AG09319 (cell line): ENCODE measurements around the gene MACROH2A1.

ENCODE experiments used
- DNase-seq: peaks from one replicate; pipeline ENCODE4 v3.0.0-alpha.2; 2010; ENCODE audit warnings: low read depth; ENCODE audit errors: extremely low read depth
- TF ChIP-seq, protein P1 (sequence below): IDR thresholded peaks from 2 replicates; pipeline ENCODE4 v1.5.1; 2011; ENCODE audit warnings: low read depth, mild to moderate bottlenecking, inconsistent platforms, low read length, moderate library complexity

MACROH2A1 gene

DNA sequence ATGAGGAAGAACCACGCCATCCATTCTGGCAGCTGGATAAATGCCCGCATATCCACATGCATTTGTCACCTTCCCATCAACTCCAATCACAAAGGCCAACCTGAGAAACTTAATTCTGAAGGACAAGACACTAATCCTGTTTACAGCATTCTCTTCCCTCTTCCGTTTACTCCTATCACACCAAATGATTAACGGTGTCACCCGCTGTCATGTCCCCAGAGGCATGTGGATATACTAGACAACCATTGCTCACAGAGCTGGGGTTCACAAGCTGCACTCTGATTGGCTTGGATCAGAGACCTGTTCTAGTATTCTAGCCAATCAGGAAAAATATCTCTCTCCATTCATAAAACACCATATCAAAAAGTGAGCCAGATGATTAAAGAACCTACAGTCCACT is 3.6 kb downstream of the MACROH2A1 start:
- DNase-seq = no peak
- TF ChIP-seq, protein P1, sequence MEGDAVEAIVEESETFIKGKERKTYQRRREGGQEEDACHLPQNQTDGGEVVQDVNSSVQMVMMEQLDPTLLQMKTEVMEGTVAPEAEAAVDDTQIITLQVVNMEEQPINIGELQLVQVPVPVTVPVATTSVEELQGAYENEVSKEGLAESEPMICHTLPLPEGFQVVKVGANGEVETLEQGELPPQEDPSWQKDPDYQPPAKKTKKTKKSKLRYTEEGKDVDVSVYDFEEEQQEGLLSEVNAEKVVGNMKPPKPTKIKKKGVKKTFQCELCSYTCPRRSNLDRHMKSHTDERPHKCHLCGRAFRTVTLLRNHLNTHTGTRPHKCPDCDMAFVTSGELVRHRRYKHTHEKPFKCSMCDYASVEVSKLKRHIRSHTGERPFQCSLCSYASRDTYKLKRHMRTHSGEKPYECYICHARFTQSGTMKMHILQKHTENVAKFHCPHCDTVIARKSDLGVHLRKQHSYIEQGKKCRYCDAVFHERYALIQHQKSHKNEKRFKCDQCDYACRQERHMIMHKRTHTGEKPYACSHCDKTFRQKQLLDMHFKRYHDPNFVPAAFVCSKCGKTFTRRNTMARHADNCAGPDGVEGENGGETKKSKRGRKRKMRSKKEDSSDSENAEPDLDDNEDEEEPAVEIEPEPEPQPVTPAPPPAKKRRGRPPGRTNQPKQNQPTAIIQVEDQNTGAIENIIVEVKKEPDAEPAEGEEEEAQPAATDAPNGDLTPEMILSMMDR = no peak

DNA sequence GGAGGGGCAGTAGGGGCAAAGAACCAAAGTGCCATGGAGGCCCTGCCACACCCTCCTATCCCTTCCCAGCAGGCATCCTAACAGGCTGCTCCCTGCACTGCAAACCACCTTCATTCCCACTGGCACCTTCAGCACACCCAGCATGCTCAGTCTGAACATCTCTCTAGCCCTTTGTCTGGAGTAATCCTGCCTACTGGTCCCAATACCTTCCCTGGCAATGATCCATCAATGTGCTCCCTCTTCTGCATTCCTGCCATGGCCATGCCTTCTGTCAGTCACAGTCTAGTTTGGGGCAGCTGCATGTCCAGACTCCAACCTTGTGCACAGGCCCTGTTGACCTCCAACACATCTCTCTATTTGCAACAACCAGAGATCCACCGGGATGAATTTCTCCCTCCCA is 4.9 kb downstream of the MACROH2A1 start:
- TF ChIP-seq, protein P1 = no peak
- no peak for DNase-seq

DNA sequence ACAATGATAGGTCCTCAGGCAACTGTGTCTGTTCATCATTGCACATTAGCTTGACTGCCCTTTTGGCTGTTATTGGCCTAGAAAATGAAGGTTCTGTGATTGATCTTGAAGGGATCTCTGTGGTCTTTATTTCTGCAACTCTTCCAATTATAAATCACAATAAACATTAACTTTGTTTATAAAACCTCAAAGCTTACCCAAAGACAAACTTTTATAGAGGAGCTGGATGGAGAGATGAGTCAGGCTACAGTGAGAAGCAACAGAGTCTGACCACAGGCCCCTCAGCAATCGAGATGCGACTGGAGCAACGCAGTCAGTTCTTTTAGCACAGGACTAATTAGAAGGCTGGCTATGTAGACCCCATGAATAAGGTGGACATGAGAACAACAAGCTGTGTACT is 5.3 kb downstream of the MACROH2A1 start:
- no peak for DNase-seq
- TF ChIP-seq, protein P1 = no peak

DNA sequence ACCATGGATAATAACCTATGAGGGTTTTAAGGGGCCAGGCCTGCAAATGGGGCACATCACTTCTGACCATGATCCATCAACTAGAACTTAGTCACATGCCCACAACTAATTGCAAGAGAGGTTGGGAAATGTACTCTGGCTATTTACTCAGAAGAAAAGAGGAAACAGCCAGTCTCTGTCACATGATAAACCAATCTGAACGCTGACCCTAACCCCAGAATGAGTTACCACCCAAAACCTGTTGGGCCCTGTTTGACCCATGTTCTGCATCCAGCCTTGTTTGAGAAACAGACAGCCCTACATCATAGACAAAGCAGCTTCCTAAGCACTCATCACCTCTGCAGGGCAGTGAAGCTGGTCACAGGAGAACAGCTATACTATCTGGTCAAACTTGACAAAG is 5.8 kb downstream of the MACROH2A1 start:
- TF ChIP-seq, protein P1 = no peak
- DNase-seq = no peak

DNA sequence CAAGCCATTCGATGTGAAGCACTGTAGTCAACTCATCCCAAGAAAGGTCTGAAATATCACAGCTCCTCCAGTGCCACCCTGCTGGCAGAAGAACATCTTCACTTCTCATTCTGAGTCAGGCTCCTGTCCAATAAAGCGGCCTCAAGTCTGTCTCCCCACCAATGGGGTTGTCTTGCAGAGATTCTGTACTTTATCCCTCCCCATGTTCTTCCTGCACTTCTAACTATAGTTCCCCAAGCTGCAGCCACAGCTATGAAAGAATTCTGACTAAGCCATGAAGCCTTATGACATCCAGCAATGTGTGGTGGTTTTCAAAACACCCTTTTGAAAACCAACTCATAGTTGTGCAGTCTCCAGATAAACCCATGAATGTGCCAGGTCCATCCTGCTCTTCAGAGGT is 6.8 kb downstream of the MACROH2A1 start:
- TF ChIP-seq, protein P1 = no peak
- DNase-seq = no peak

DNA sequence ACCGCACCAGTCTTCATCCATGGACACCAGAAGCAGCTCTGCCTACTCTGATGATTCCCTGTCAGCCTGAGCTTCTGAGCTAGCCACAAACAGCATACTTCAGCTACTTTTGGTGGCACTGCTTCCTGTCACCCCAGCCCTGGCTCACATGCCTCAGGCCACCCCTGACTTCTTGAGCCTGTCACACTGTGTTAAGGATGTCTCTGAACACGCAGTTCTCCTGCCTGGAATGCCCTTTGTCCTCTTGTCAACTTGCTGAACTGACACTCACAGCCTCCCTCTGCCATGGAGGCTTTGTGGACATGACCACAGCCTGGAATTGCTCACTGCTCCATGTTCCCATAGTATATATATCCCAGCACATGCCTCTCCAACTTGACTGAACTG is 7.2 kb downstream of the MACROH2A1 start:
- DNase-seq = no peak
- TF ChIP-seq, protein P1 = no peak

DNA sequence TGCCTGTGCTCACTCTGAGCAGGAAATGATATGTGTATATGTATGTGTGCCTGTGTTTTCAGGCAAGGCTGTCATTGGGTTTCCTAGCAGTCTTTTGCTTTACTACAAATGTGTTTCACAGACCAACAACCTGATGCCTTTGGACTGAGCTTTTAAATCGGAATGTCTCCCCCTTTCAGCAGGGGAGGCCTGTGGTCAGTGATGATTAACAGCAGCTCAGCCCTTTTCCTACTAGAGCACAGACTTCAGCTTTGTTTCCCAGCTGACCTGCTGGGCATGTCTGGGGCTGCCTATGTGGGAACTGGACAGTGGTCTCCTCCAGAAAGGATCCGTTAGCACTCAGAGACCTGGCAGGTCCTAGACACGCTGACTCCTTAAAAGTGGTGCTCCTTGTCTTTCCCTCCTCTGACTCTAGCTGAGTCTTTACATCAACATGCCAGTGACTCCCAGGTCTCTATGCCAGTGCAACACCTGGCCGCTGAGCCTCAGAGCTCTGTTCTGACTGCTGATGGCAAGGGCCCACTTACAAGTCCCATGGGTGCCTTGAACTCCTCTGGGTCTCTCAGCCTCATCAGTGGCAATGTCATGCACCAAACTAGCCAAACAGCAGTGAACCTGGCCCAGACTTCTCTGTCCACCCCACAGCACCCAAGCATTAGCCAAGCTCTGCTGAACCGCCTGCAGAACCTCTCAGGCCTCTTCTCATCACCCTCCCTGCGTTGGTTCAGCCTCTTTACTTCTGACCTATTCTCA is 7.7 kb downstream of the MACROH2A1 start:
- TF ChIP-seq, protein P1 = no peak
- peak; percentile 52 for DNase-seq
